Fibroblast of skin of abdomen (primary cell): ENCODE data around the gene RAB7B.

Experiments used
- DNase-seq: peaks from one replicate; pipeline ENCODE4 v3.0.0-alpha.2; 2013

Gene RAB7B

GRCh38 chr1:205994346-205994745 is 8.8 kb downstream of the RAB7B start:
- DNase-seq, result no peak

- no peak for DNase-seq
These were observed 10.1 kb downstream of the RAB7B start for GRCh38 chr1:205993068-205993467.

- no peak for DNase-seq
These were observed 10.8 kb downstream of the RAB7B start for GRCh38 chr1:205992218-205992882.

- peak; percentile 58 for DNase-seq
These were observed 12.0 kb downstream of the RAB7B start for GRCh38 chr1:205991237-205991636.

- DNase-seq, result no peak
These were observed 13.0 kb downstream of the RAB7B start for GRCh38 chr1:205990226-205990625.

- no peak for DNase-seq
These were observed 13.4 kb downstream of the RAB7B start for GRCh38 chr1:205989786-205990185.

- no peak for DNase-seq
These were observed 14.6 kb downstream of the RAB7B start for GRCh38 chr1:205988585-205988995.

- no peak for DNase-seq
These were observed 16.3 kb downstream of the RAB7B start for GRCh38 chr1:205986861-205987260.

- DNase-seq, result no peak
These were observed 16.9 kb downstream of the RAB7B start for GRCh38 chr1:205986292-205986691.

GRCh38 chr1:205985330-205986005 is 17.7 kb downstream of the RAB7B start:
- no peak for DNase-seq

GRCh38 chr1:205983925-205984725 is 19.1 kb downstream of the RAB7B start:
- peak; percentile 60 for DNase-seq

- no peak for DNase-seq
These were observed 21.9 kb downstream of the RAB7B start for GRCh38 chr1:205981257-205981656.

GRCh38 chr1:205980237-205980870 is 22.8 kb downstream of the RAB7B start:
- no peak for DNase-seq

- DNase-seq, result no peak
These were observed 23.9 kb downstream of the RAB7B start for GRCh38 chr1:205979301-205979700.

- no peak for DNase-seq
These were observed 24.5 kb downstream of the RAB7B start for GRCh38 chr1:205978676-205979075.

- peak; percentile 82 for DNase-seq
These were observed 25.7 kb downstream of the RAB7B start for GRCh38 chr1:205977402-205978014.

GRCh38 chr1:205976708-205977401 is 26.3 kb downstream of the RAB7B start:
- DNase-seq, result peak; percentile 67

- no peak for DNase-seq
These were observed 27.2 kb downstream of the RAB7B start for GRCh38 chr1:205976036-205976435.

- DNase-seq, result no peak
These were observed 27.7 kb downstream of the RAB7B start for GRCh38 chr1:205975387-205975998.

- DNase-seq, result no peak
These were observed 28.5 kb downstream of the RAB7B start for GRCh38 chr1:205974712-205975111.
